Activated CD8-positive, alpha-beta T cell treated with anti-CD3 and anti-CD28 coated beads for 36 hours (primary cell): ENCODE data around the gene MYORG. TPM values are rescaled to one million over a fixed set of nuclear protein-coding genes. Genes with fewer than 3 reads are reported as not detected.
"Not testable (repeated sequence)": the region's sequence is repeated elsewhere in the genome, so short reads cannot be mapped to it uniquely, and the experiment has no call there.

Experiments used
- ATAC-seq: fragments of 200-7000 bp; cut with Tn5 transposase; one replicate; pipeline ENCODE4 v1.10.0; 2021; ENCODE audit warnings: mild to moderate bottlenecking, moderate library complexity
- CTCF ChIA-PET: fragments of 350-600 bp; sonication (Branson Sonifier 250); formaldehyde crosslinking; loops from one replicate; lab custom pipeline; 2021; ENCODE audit warnings: antibody characterized with exemption; lab: Charles Lee
- POLR2A ChIA-PET: fragments of 350-600 bp; sonication (Branson Sonifier 250); formaldehyde crosslinking; loops from one replicate; lab custom pipeline; 2021; ENCODE audit warnings: antibody characterized with exemption; lab: Charles Lee
- DNase-seq: peaks from one replicate; pipeline ENCODE4 v3.0.0-alpha.2; 2020
- H3K27ac Mint-ChIP-seq: one replicate; pipeline ENCODE4 v1.8.0; 2021; ENCODE audit warnings: mild to moderate bottlenecking, mixed read lengths
- H3K27me3 Mint-ChIP-seq: one replicate; pipeline ENCODE4 v1.8.0; 2021; ENCODE audit warnings: mixed read lengths
- H3K36me3 Mint-ChIP-seq: one replicate; pipeline ENCODE4 v1.8.0; 2021; ENCODE audit warnings: low read depth, mixed read lengths
- H3K4me1 Mint-ChIP-seq: one replicate; pipeline ENCODE4 v1.8.0; 2021; ENCODE audit warnings: low read depth, mixed read lengths
- H3K4me3 Mint-ChIP-seq: one replicate; pipeline ENCODE4 v1.8.0; 2021; ENCODE audit warnings: mild to moderate bottlenecking, moderate library complexity, mixed read lengths
- H3K9me3 Mint-ChIP-seq: one replicate; pipeline ENCODE4 v1.8.0; 2021; ENCODE audit warnings: mixed read lengths
- intact Hi-C: fragments of 100-400 bp; cut with micrococcal nuclease; formaldehyde crosslinking; loops from one replicate; pipeline ENCODE4 v1.10.0; 2022
- total RNA-seq, 2 experiments: library from RNA; stranded (reverse); gene quantifications; one replicate each; pipeline ENCODE4 v1.2.3, GENCODE V29; 2021
- TF ChIP-seq, protein P1 (sequence below): fragments of 200-600 bp; IDR thresholded peaks from one replicate; pipeline ENCODE4 v1.8.0; 2022; ENCODE audit warnings: antibody characterized with exemption, mild to moderate bottlenecking

MYORG gene
- total RNA-seq, 2 experiments from 2014 or later = 4.1 to 5.5 TPM

DNA sequence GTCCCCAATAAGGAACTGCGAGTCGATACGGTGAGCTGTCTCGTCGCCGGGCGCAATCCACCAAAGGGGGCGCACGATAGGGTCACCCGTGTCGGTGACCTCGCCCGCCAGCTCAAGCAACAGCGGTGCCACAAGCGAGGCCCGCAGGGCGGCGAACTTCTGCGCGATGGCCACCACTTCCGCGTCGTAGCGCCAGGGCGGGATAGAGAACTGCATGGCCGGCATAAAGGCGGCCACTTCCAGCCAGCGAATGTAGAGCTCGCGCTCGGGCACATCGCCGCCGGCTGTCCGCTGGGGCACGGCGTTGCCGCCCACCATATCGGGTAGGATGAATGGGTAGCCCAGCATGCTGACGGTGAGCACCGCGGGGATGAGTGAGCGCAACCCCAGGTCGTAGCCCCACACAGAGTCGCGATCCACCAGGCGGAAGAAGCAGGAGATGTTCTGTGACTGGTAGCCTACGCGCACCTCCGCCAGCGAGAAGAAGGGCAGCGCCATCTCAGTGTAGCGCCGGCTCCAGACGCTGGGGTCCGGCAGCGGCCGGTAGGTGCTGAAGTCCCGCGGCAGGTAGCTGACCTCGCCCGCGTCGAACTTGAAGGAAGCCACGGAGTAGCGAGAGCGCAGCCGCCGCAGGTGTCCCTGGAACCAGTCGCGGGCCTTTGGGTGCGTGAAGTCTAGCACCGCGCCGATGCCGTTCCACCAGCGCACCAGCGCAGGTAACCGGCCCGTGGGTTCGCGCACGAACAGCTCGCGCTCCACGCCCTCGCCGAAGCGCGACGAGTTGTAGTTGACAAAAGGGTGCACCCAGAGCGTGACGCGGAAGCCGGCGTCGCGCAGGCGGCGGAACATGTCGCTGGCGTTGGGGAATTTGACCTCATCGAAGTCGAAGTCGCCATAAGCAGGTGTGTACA lies 5.5 kb downstream of the MYORG start:
- no peak for DNase-seq
- CTCF ChIA-PET = no interaction called here
- POLR2A ChIA-PET = no interaction called here

DNA sequence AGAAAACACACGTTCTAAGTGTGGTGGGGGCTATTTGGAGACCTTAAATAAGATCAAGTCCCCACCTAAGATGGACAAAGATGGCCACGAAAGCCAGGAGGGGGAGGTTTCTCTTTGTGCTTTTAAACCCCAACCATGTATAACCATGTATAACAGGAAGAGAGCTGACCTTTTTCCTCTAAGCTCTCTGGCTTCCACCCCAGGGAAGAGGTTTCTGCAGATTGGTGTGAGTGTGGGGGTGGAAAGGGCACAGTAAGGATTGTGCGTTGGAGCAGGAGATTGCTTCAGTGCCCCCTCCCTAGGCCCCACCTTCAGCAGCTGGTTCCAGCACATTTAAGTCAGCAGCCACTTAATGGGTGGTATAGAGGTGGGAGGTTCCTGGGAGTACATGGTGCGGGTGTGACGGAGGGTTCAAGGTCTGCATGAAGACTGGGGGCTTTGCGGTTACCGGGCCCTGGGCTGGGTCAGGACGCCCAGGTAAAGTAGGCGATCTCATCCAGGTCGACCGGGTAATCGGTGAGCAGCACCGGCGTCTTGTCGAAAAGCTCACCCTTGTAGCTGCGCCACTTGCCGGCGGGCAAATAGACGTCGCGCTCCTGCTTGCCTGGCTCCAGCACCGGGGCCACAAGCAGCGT lies 6.2 kb downstream of the MYORG start:
- Mint-ChIP-seq H3K9me3 (peaks cover 7% of the 10 kb centered on the region), H3K4me3 (no peak overlapping the region), H3K27me3 (no peaks in the 10 kb centered on the region), H3K36me3 (peaks cover 29% of the 10 kb centered on the region), H3K4me1 (peaks cover 12% of the 10 kb centered on the region), H3K27ac (no peak overlapping the region)
- ChIA-PET CTCF (no interaction called here), POLR2A (no interaction called here)
- TF ChIP-seq, protein P1, sequence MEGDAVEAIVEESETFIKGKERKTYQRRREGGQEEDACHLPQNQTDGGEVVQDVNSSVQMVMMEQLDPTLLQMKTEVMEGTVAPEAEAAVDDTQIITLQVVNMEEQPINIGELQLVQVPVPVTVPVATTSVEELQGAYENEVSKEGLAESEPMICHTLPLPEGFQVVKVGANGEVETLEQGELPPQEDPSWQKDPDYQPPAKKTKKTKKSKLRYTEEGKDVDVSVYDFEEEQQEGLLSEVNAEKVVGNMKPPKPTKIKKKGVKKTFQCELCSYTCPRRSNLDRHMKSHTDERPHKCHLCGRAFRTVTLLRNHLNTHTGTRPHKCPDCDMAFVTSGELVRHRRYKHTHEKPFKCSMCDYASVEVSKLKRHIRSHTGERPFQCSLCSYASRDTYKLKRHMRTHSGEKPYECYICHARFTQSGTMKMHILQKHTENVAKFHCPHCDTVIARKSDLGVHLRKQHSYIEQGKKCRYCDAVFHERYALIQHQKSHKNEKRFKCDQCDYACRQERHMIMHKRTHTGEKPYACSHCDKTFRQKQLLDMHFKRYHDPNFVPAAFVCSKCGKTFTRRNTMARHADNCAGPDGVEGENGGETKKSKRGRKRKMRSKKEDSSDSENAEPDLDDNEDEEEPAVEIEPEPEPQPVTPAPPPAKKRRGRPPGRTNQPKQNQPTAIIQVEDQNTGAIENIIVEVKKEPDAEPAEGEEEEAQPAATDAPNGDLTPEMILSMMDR = no peak
- intact Hi-C loops = loop anchor here (10.0 kb wide), 1 partner anchor 326 kb away; the partner anchor contains the start of gene UBAP2
- ATAC-seq = peak; percentile 63
- DNase-seq = no peak

More for the DNA sequence above, 5.5 kb downstream of the MYORG start:
- peaks cover 29% of the 10 kb centered on the region for H3K36me3 Mint-ChIP-seq
- peaks cover 7% of the 10 kb centered on the region for H3K9me3 Mint-ChIP-seq
- peaks cover 19% of the 10 kb centered on the region for H3K4me1 Mint-ChIP-seq
- no peaks in the 10 kb centered on the region for H3K27me3 Mint-ChIP-seq
- H3K27ac Mint-ChIP-seq = no peak overlapping the region
- TF ChIP-seq, protein P1 = no peak
- intact Hi-C loops = loop anchor here (10.0 kb wide), 1 partner anchor 326 kb away; the partner anchor contains the start of gene UBAP2
- no peak overlapping the region for H3K4me3 Mint-ChIP-seq
- no peak for ATAC-seq

DNA sequence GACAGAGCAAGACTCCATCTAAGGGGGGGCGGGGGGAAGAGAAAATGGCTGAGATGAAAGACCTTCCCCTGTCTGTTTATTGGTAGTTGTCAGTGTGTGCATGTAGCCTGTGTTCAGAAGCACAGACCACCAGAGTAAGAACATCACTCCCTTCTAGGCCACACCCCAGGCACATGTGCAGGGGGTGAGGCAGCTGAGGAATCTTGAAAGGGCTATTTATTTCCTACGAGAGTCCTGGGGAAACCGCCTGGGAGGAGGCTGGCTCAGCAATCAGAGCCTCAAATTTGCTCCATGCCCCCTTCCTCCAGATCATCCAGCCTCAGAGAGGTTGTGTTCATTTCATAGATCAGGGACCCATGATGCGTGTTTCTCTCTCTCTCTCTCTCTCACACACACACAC lies 7.1 kb downstream of the MYORG start:
- TF ChIP-seq, protein P1 = no peak
- peaks cover 29% of the 10 kb centered on the region for H3K36me3 Mint-ChIP-seq
- peak overlapping the region; percentile 7 for H3K27ac Mint-ChIP-seq
- intact Hi-C loops = loop anchor here (10.0 kb wide), 1 partner anchor 325 kb away; the partner anchor contains the start of gene UBAP2
- DNase-seq (no peak), ATAC-seq (no peak)
- H3K4me1 Mint-ChIP-seq = peaks cover 8% of the 10 kb centered on the region
- ChIA-PET POLR2A (no interaction called here), CTCF (interaction anchor here (1.2 kb wide), 1 partner anchor 31 kb away, joined by 3 read pairs; no protein-coding TSS in a partner anchor)
- peaks cover 7% of the 10 kb centered on the region for H3K9me3 Mint-ChIP-seq
- H3K4me3 Mint-ChIP-seq = no peak overlapping the region
- H3K27me3 Mint-ChIP-seq = no peaks in the 10 kb centered on the region

DNA sequence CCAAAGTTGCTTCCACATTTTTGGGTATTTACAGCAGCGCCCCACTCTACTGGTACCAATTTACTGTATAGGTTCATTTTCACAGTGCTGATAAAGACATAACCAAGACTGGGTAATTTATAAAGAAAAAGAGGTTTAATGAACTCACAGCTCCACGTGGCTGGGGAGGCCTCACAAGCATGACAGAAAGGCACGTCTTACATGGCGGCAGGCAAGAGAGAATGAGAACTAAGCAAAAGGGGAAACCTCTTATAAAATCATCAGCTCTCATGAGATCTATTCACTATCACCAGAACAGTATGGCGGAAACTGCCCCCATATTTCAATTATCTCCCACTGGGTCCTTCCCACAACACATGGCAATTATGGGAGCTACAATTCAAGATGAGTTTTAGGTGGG lies 7.9 kb downstream of the MYORG start:
- POLR2A ChIA-PET, ATAC-seq, H3K9me3 Mint-ChIP-seq, H3K27ac Mint-ChIP-seq, DNase-seq, intact Hi-C loops, H3K4me3 Mint-ChIP-seq, H3K27me3 Mint-ChIP-seq: not testable (repeated sequence)
- Mint-ChIP-seq H3K36me3 (peaks cover 29% of the 10 kb centered on the region), H3K4me1 (peaks cover 14% of the 10 kb centered on the region)
- CTCF ChIA-PET = interaction anchor here (0.7 to 1.7 kb wide), 3 partner anchors 10 to 35 kb away, joined by 3 read pairs; no protein-coding TSS in a partner anchor

DNA sequence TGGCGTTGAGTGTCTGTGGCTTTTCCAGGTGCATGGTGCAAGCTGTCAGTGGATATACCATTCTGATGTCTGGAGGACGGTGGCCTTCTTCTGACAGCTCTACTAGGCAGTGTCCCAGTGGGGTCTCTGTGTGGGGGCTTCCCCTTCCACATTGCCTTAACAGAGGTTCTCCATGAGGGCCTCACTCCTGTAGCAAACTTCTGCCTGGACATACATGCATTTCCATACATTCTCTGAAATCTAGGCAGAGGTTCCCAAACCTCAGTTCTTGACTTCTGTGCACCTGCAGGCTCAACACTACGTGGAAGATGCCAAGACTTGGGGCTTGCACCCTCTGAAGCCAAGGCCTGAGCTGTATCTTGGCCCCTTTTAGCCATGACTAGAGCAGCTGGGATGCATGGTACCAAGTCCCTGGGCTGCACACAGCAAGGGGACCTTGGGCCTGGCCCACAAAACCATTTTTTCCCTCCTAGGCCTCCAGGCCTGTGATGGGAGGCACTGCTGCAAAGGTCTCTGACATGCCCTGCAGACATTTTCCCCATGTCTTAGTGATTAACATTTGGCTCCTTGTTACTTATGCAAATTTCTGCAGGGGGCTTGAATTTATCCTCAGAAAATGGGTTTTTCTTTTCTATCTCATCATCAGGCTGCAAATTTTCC lies 8.8 kb downstream of the MYORG start:
- H3K27me3 Mint-ChIP-seq, H3K27ac Mint-ChIP-seq, H3K9me3 Mint-ChIP-seq, intact Hi-C loops, POLR2A ChIA-PET, DNase-seq, ATAC-seq, H3K4me3 Mint-ChIP-seq: not testable (repeated sequence)
- CTCF ChIA-PET = interaction anchor here (1.3 to 1.7 kb wide), 2 partner anchors 34 to 36 kb away, joined by 3 read pairs; no protein-coding TSS in a partner anchor
- Mint-ChIP-seq H3K4me1 (peaks cover 17% of the 10 kb centered on the region), H3K36me3 (peaks cover 27% of the 10 kb centered on the region)
